HG02623 (cell line): ENCODE data around the gene MFNG.

Experiments
- ATAC-seq: cut with Tn5 transposase; IDR thresholded peaks from one replicate; pipeline ENCODE4 v1.9.1; 2021; ENCODE audit warnings: moderate library complexity; ENCODE audit not compliant: unreplicated experiment

The MFNG gene

GRCh38 chr22:37454857-37455686, 31.1 kb downstream of the MFNG start:
- ATAC-seq, result no peak

GRCh38 chr22:37453696-37454095, 32.5 kb downstream of the MFNG start:
- ATAC-seq, result no peak

- no peak for ATAC-seq
Observed at GRCh38 chr22:37451218-37451617, 35.0 kb downstream of the MFNG start.

- ATAC-seq, result no peak
Observed at GRCh38 chr22:37449331-37450001, 36.7 kb downstream of the MFNG start.

GRCh38 chr22:37448516-37449127, 37.6 kb downstream of the MFNG start:
- no peak for ATAC-seq

GRCh38 chr22:37445501-37445900, 40.7 kb downstream of the MFNG start:
- ATAC-seq, result no peak

- ATAC-seq, result no peak
Observed at GRCh38 chr22:37443977-37444376, 42.2 kb downstream of the MFNG start.

GRCh38 chr22:37443086-37443485, 43.1 kb downstream of the MFNG start:
- no peak for ATAC-seq

- ATAC-seq, result no peak
Observed at GRCh38 chr22:37442537-37442936, 43.6 kb downstream of the MFNG start.

- ATAC-seq, result no peak
Observed at GRCh38 chr22:37442135-37442534, 44.0 kb downstream of the MFNG start.

- ATAC-seq, result no peak
Observed at GRCh38 chr22:37440875-37441274, 45.3 kb downstream of the MFNG start.

- no peak for ATAC-seq
Observed at GRCh38 chr22:37439347-37439746, 46.8 kb downstream of the MFNG start.

GRCh38 chr22:37435970-37436603, 50.1 kb downstream of the MFNG start:
- ATAC-seq, result no peak

- ATAC-seq, result no peak
Observed at GRCh38 chr22:37433786-37434185, 52.4 kb downstream of the MFNG start.

- ATAC-seq, result no peak
Observed at GRCh38 chr22:37432708-37433054, 53.5 kb downstream of the MFNG start.

GRCh38 chr22:37431801-37432707, 54.1 kb downstream of the MFNG start:
- no peak for ATAC-seq

GRCh38 chr22:37431366-37431765, 54.8 kb downstream of the MFNG start:
- ATAC-seq, result no peak

GRCh38 chr22:37430941-37431340, 55.2 kb downstream of the MFNG start:
- ATAC-seq, result no peak

GRCh38 chr22:37428649-37429586, 57.3 kb downstream of the MFNG start:
- no peak for ATAC-seq
